GM12872 (cell line): ENCODE data around the gene PRKG1.

Experiments used
- CTCF ChIP-seq: IDR thresholded peaks from 3 replicates; pipeline ENCODE4 v1.5.1; 2011; ENCODE audit warnings: low read depth, mild to moderate bottlenecking, low read length, moderate library complexity; ENCODE audit not compliant: insufficient read depth

The PRKG1 gene

GRCh38 chr10:52007091-52007490, 932.8 kb downstream of the PRKG1 start:
- no peak for TF ChIP-seq CTCF

GRCh38 chr10:52011118-52011517, 936.8 kb downstream of the PRKG1 start:
- TF ChIP-seq CTCF = no peak

GRCh38 chr10:52019077-52019555, 944.8 kb downstream of the PRKG1 start:
- TF ChIP-seq CTCF = no peak

GRCh38 chr10:52019656-52020055, 945.4 kb downstream of the PRKG1 start:
- no peak for TF ChIP-seq CTCF

GRCh38 chr10:52020173-52020572, 945.9 kb downstream of the PRKG1 start:
- no peak for TF ChIP-seq CTCF

GRCh38 chr10:52020702-52021101, 946.4 kb downstream of the PRKG1 start:
- TF ChIP-seq CTCF = no peak

- no peak for TF ChIP-seq CTCF
Measured at GRCh38 chr10:52027055-52027705, 952.9 kb downstream of the PRKG1 start.

GRCh38 chr10:52028523-52028858, 954.2 kb downstream of the PRKG1 start:
- no peak for TF ChIP-seq CTCF
